AG08396 (cell line): ENCODE results near the gene NCCRP1.

ENCODE experiments used
- DNase-seq: peaks from one replicate; pipeline ENCODE4 v3.0.0; 2012; ENCODE audit warnings: low spot score, mixed read lengths

Gene NCCRP1, protein sequence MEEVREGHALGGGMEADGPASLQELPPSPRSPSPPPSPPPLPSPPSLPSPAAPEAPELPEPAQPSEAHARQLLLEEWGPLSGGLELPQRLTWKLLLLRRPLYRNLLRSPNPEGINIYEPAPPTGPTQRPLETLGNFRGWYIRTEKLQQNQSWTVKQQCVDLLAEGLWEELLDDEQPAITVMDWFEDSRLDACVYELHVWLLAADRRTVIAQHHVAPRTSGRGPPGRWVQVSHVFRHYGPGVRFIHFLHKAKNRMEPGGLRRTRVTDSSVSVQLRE

DNA sequence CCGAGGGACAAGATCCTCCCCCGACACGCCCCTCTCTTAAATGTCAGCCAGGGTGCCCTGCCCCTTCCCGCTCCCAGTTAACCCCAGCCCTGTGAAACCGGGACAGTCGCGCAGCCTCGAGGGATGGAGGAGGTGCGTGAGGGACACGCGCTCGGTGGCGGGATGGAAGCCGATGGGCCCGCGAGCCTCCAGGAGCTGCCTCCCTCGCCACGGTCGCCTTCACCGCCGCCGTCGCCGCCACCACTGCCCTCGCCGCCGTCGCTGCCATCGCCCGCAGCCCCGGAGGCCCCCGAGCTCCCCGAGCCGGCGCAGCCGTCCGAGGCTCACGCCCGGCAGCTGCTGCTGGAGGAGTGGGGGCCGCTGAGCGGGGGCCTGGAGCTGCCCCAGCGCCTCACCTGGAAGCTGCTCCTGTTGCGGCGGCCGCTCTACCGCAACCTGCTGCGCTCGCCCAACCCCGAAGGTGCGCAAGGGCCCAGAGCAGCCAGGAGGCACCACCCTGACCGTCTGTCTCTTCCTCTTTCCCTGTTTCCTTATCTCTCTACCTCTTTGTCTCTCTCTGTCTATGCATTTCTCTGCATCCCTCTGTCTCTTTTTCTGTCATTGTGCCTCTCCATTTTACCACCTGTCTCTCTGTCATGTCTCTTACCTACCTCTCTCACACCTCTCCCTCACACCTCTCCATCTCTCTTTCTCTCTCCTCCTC is at the start of gene NCCRP1:
TSS of gene NCCRP1 (plus strand) at position 105 of the 703 bp plus-strand sequence. CDS start at position 124, 19 bp downstream.
- no peak for DNase-seq

DNA sequence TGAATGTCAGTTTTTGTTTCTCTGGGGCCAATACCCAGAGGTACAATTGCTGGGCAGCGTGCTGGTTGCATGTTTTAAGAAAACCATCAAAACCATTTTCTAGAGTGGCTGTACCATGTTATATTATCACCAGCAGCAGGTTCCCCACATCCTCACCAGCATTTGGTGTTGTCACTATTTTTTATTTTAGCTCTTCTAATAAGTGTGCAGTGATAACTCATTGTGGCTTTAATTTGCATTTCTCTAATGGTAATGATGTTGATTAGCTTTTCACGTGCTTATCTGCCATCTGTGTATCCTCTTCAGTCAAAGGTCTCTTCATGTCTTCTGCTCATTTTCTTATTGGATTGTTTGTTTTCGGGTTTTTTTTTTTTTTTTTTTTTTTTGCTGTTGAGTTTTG is 49.3 kb upstream of the NCCRP1 start:
- no peak for DNase-seq

DNA sequence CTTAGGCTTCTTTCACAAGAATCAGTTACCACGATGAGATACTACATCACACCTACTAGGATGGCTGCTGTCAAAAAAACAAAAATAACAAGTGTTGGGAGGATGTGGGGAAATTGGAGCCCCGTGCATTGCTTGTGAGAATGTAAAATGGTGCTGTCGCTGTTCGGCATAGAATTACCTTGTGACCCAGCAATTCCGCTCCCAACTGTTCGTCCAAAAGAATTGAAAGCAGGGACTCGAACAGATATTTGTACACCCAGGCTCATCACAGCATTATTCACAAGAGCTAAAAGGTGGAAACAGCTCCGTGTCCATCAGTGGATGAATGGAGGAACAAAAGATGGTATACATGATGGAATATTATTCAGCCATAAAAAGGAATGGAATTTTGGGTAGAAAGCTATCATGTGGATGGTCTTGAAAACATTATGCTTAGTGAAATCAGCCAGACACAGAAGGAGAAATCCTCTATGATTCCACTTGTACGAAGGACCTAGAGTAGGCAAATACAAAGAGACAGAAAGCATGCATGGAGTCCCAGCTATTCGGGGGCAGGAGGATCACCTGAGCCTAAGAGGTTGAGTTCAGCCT is 47.7 kb upstream of the NCCRP1 start:
- no peak for DNase-seq

DNA sequence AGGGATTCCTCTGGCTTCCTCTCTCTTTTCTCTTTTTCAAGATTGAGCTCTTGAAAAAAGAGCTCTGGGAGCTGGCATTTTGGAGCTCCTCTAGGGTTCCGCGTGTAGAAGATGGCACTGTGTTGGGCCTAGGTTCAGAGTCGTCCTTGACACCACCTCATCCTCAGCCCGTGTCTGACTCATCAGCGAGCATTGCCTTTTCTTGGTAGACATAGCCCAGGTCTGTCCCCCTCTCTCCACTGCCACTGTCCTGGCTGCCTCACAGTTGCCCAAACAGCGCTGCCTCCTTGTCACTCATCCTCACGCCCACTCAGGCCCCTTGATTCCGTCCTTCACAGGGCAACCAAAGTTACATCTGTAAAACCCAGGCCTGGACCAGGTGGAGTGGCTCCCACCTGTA is 46.5 kb upstream of the NCCRP1 start:
- no peak for DNase-seq

DNA sequence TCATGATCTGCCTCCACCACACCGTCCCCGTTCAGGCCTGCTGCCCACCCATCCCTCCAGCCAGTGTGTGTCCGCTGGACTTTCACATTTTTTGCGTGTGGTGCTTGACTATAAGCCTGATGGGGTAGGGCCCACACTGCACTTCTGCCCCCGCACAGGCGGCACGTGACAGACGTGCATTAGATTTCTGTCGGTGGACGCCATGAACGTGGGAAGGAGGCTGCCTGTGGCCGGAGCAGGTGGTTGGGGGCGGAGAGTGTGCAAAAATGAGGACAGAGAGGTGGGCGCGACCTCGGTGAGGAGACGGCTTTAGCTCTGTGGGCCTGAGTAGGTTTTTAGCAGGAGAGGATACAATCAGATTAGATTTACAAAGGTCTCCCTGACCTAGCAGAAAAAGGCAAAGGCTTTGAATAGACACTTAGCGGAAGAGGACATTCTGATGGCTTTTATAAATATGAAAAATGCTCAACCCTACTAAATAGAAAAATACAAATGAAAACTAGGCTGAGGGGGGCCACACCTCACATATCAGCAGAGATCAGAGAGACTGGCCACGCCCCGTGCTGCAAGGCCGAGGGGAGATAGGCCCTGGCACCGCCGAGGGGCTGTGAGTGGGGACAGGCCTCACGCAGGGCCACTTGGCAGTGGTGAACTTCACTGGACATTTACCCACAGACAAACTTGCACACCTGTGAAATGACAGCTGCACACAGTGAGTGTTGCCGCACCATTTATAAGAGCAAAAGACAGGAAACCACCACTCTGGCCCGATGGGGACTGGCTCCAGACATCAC is 45.8 kb upstream of the NCCRP1 start:
- no peak for DNase-seq

DNA sequence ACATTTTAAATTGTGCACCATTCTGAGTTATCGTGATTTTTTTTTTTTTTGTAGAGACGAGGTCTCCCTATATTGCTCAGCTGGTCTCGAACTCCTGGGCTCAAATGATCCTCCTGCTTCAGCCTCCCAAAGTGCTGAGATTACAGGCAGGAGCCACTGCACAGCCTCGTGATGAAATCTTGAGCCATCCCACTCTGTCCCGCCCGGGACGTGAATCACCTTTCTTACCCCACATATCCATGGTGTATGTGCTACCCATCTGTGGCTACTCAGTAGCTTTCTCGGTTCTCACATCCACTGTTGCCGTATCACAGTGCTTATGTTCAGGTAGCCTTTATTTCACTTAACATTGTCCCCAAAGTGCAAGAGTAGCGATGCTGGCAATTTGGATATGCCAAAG is 44.7 kb upstream of the NCCRP1 start:
- DNase-seq = no peak

DNA sequence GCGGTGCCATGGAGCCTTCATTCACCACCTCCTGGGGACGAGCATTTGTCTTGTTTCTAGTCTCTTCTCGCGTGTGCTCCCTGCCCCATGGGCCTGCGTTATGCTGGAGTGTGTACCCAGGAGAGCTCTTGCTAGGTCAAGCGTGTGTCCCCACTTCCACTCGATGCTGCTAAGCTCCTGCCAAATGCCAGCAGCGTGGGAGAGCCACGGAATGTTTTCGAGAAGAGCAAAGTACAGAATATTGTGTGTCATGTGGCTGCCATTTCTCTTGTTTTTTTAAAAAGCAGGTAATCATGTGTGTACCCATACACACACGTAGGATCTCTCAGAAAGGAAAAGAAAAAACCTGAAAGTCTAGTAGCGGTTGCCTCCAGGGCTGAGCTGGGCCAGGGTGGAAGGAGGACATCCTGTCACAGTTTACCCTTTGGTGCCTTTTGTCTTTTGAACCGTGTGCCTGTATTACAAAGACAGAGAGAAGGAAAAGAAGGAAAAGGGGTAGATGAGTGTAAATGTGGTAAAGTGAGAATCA is 42.6 kb upstream of the NCCRP1 start:
- DNase-seq = no peak

DNA sequence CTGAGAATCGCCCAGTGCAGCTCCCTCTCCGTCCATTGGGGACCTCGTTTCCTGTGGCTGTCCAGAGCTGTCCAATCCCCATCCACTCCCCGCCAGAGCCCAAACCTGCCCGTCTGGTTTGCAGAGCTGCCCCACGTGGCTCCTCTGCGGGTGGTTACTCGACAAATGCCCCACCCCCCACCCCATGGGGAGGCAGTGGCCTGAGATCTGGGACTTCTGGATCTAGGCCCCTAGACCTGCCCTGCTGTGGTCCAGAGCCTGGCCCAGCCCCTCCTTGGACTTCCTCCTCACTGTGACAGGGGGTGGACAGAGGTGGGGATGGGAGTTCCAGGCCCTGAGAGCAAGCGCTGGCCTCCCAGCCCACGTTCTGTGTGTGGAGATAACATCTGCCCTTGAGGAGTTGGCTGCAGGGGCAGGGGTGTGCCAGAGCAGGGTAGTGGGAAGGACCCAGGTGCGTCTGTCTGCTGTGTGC is 42.1 kb upstream of the NCCRP1 start:
- DNase-seq = no peak

DNA sequence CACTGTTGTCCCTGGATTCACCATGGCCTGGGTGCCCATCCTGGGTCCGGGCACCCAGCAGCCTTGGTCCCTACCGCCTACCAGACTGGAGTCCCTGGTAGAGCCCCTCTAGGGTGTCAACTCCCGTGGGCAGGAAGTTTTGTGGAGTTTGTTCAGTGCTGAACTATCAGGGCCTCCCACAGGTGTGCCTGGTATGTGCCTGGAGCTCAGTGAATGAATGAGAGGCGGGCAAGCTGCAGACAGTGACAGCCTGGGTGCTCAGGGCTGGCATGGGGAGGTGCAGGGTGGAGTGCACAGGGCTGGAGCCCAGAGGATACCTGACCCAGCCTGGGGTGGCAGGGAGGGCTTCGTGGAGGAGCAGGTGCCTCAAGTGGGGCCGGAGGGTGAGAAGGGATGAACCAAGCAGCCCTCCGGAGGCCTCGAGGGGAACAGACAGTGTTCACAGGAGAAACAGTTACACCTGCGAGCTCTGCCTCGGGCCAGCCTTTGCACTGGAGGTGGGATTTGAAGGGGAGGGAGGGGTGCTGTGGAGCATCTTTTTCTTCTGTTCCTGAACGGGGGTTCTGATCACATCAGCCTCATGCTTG is 41.6 kb upstream of the NCCRP1 start:
- no peak for DNase-seq

DNA sequence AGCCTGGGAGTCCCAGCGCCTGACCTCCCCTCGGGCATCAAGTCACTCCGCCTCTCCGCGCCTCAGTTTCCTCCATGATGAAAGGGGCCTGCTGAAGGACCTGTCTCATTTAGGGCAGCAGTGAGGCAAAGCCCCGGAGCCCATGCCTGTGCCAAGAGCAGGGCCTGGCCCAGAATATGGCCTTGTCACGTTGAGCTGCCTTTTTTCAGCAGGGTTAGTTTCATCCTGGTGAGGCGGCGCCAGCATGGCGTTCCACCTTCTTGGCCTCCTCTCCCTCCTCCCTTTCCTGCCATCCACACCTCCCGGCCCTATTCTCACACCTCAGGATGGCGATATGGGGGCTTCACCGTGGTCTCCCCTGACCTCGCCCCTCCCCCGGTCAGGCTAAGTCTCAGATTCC is 41.0 kb upstream of the NCCRP1 start:
- no peak for DNase-seq

DNA sequence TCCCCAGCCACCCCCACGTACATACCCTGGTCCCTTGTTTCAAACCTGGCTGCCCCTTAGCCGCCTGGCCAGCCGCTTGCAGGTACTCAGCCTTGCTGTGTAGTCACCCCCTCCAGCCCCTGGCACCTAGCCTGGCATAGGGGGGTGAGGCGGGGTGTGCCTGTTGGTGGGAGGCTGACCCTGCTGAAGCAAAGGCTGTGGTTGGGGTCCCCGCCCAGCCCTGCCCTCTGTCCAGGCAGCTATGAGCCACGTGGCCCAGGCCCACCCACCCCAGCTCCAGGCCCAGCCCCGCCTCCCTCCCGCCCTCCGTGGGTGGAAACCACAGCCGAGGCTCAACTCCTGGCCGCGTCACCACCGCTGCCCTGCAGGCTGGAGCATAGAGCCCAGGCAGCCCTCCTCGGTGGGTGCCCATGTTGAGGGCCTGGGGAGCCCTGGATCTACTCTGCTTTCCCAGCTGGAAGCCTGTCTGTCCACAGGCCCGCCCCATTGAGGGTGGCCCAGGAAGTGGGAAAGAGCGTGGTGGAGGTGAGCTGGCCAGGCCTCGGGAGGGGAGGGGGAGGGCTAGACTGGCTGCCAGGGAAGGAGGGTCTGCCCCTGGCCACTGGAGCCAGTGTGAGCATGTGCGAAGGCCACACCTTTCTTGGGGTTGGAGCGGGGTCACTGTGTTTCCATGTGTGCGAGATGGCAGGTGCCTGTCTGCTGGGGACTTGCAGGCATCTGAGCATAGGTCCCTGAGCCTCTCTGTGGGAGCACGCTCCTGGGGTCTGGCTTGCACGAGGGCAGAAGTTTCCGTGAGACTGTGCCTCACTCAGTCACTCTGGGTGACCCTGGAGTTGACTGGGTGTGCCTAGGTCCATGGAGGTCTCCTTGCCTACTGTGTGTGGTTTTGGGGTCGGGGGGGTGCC is 40.2 kb upstream of the NCCRP1 start:
- DNase-seq = peak; percentile 61

DNA sequence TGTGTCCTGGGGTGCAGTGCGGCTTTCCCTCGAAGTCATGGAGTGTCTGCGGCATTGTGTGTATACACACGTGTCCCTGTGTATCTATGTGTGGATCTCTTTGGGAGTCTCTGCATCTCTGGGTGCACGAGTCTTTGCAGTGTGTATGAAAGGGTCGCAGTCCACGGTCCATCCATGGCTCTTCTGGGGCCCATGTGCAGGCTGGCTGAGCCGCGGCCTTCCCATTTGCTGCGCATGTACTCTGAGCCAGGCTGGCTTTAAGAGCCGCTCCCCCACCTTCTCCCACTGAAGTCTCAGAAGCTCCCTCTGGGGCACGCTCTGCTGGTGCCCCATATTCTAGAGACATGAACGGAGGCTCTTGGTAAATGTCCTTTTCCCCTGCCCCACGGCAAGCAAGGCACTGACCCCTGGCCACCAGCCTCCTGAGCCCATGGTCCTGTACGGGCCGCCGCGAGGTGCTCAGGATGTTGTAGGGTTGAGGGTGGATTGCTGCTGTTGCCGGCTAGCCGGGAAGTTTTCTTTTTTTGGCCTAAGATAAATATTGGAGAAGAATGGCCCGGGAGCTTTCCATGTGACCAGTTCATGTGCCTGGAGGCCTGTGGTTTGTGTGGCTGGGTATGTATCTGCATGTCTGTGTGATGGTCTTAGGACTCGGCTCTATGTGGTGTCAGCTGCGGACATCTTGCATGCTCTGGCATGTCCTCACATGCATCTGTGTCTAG is 39.3 kb upstream of the NCCRP1 start:
- DNase-seq = peak; percentile 67

DNA sequence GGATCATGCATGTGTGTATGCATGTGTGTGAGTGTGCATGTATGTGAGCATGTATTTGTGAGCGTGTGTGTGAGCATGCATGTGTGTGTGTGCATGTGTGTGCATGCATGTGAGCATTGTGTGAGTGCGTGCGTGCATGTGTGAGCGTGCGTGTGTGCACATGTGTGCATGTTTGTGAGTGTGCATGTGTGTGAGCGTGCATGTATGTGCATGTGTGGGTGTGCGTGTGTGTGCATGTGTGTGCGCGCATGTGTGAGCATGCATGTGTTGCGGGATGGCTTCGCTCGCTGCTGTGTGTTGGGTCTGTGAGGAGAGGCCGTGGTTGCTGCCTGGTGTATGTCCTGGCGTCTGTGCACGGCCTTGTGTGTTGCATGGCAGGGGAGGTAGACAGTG is 38.8 kb upstream of the NCCRP1 start:
- no peak for DNase-seq

DNA sequence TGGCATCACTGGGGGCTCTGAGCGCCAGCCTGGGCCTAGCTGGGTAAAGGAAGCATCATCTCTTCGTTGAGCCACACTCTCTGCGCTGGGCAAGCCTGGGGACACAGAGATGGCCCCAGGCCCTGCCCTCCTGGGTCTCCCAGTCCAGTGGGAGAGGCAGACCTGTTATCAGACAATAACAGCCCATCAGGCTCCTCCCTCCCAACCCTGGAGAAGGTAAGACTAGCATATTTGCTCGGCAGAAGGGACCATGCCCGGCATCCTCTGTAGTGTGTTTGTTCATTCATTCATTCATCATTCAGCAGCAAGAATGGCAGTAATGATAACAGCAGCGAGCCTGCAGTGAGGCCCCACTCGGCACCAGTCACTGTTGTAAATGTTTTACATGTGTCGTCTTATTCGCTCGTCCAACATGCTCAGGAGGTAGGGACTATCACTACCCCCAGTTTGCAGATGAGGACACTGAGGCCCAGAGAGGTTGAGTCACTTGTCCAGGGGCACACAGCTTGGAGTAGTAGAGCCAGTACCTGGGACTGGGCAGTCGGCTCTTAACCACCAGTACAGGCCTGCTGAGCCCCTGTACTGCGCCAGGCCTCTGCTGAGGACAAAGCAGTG is 38.0 kb upstream of the NCCRP1 start:
- DNase-seq = no peak

DNA sequence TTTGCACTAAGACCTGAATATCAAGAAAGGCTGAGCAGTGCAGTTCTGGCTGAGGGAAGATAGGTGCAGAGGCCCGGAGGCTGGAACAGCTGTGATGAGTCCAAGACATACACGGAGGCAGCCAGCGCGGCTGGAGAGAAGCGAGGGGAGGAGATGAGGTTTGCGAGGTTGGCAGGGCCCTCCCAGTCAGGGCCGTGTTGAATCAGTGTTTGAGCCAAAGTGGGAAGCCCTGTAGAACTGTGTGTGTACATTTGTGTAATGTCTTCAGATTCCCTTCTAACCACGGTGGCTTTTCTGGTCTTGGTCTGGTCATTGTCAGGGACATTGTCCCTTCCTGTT is 36.3 kb upstream of the NCCRP1 start:
- DNase-seq = peak; percentile 85

DNA sequence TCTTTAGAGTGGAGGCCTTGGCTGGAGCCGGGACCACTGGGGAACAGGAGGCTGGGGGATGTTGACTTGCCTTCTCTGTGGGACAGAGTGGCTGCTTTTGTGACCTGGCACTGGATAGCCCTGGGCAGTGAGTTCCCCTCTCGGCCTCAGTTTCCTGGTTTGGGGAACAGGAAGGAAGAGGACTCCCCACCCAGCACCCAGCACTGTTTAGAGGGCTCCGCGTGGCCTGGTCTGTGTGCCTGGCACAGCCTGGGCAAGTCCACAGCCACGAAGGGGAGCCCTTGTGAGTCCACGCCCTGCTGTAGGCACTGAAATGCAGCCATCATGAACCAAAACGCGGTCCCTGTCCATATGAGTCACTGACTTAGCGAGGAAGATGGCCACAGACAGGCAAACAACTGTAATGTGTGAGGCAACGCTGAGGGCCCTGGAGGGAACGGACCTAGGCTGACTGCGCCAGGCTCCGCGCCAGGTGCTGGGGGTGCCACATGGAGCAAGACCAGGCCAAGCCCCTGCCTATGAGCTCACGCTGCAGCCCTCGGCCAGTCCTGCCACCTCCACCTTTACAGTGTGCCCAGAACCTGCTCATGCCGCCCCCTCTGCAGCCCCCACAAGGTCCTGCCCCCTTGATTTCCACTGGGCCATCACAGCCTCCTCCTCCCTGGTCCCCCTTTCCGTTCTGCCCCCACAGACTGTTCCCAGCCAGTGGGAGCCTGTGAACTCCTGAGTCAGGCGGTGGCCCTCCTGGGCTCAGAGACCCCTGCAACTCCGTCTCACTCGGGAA is 35.7 kb upstream of the NCCRP1 start:
- DNase-seq = no peak

DNA sequence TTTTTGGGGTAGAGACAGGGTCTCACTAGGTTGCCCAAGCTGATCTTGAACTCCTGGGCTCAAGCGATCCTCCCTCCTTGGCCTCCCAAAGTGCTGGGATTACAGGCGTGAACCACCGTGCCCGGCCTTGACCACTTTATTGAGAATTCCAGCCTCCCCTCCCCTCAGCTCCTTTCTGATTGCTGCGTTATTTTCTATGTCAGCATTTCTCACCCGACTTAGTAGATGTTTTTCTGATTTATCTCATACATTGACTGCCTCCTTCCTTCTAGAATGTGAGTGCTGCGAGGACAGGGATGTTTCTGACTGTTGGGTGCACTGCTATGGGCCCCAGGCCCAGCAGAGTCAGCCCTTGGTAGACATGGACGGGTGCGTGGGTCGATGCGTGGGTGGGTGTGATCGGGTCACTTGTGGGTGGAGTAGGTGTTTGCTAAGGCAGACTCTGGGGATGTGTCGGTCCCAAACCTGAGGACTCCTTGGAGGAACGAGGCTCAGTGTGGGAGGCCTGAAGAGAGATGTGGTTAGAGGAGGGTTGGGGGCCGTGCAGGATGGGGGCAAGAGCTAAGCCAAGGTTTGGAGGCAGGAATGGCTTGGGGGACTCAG is 34.2 kb upstream of the NCCRP1 start:
- DNase-seq = no peak

DNA sequence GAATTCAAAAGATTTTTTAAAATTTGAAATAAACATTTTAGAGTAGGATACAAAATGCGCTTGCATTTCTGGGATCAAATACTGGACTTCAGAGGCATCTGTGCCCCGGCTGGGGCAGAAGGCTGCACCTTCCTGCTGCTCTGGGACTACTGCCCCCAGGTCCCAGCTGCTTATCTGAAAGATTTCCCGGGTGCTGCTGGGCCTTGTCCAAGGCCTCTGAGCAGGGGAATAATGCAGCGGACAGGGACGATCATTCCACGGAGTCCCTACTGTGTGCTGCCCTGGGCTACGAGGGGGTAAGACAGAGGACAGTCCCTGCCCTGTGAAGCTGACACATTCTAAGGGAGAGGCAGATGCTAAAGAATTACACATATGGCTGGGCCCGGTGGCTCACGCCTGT is 33.1 kb upstream of the NCCRP1 start:
- no peak for DNase-seq

DNA sequence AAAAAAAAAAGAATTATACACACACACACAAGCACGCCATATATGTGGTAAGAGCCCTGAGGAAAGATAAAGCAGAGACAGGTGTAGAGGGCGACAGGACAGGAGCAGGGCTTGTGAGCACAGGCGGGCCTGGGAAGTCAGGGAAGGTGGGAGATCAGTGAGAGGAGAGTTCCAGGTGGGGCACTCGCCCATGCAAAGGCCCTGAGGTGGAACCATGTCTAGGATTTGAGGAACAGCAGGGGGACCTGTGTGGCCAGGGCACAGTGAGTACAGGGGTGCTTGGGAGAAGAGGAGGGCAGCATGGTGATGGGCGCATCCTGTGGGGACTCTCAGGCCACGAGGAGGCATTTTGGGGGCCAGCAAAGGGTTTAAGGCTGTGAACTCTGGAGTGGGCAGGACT is 32.5 kb upstream of the NCCRP1 start:
- no peak for DNase-seq
